Esophagus squamous epithelium (tissue), 5 donors: ENCODE results near the gene ARHGAP35. TPM values are rescaled to one million over a fixed set of nuclear protein-coding genes. Genes with fewer than 3 reads are reported as not detected.

Experiments
- DNase-seq: peaks from one replicate; lab custom pipeline; 2025; lab: John Stamatoyannopoulos, UW
- H3K27ac ChIP-seq, 4 donors: fragments of 200-600 bp; sonication (generic); one replicate each; pipeline ENCODE4 v1.5.1; 2016 to 2019; ENCODE audit warnings: mild to moderate bottlenecking in 1 of 4
- H3K27me3 ChIP-seq, 4 donors: fragments of 200-600 bp; sonication (generic); 1 replicate in 3 of 4; 2 replicates in 1 of 4; pipeline versions ENCODE4 v1.5.1 to v1.6.0; 2017 to 2021; ENCODE audit warnings: antibody characterized with exemption in 1 of 4
- H3K36me3 ChIP-seq, 3 donors: fragments of 200-600 bp; sonication (generic); one replicate each; pipeline ENCODE4 v1.5.1; 2016 to 2019
- H3K4me1 ChIP-seq, 3 donors: fragments of 200-600 bp; sonication (generic); one replicate each; pipeline ENCODE4 v1.5.1; 2017 to 2019
- H3K4me3 ChIP-seq, 4 donors: fragments of 200-600 bp; sonication (generic); 1 replicate in 3 of 4; 2 replicates in 1 of 4; pipeline ENCODE4 v1.5.1; 2016 to 2019; ENCODE audit warnings: mild to moderate bottlenecking in 2 of 4, moderate library complexity in 1 of 4
- H3K9me3 ChIP-seq, 3 donors: fragments of 200-600 bp; sonication (generic); one replicate each; pipeline ENCODE4 v1.5.1; 2016 to 2019
- CTCF ChIP-seq, 6 experiments: fragments of 450-650 bp in 4 of 6; fragments of 200-600 bp in 2 of 6; sonication (generic) in 2 of 6; IDR thresholded peaks; one replicate each; pipeline ENCODE4 v1.5.1; 2016 to 2019; ENCODE audit warnings: antibody characterized with exemption in 6 of 6, mild to moderate bottlenecking in 4 of 6, moderate library complexity in 4 of 6
- POLR2A ChIP-seq, 4 donors: fragments of 450-650 bp; IDR thresholded peaks; one replicate each; pipeline ENCODE4 v1.6.1; 2017; ENCODE audit warnings: antibody characterized with exemption in 4 of 4, mild to moderate bottlenecking in 4 of 4, moderate library complexity in 3 of 4
- WGBS, 2 donors: methylation state at CpG; one replicate each; pipeline ENCODE4 v1.1.5; 2018; 5-methylcytosine and 5-hydroxymethylcytosine counted together
- intact Hi-C: fragments of 100-400 bp; cut with DNase I; formaldehyde crosslinking; loops from one replicate; pipeline ENCODE4 v1.15.0; 2022
- total RNA-seq, 4 donors: library from RNA; depleted of rRNA; stranded (reverse); fragments of >200 nt; gene quantifications; one replicate each; pipeline ENCODE4 v1.1.0, GENCODE V29; 2016
- donor health status: DM: yes; HTN: yes; CAD: no.

The ARHGAP35 gene
- total RNA-seq, 4 donors from 2014 or later: 28.6 to 41.6 (median 32.1) TPM

DNA sequence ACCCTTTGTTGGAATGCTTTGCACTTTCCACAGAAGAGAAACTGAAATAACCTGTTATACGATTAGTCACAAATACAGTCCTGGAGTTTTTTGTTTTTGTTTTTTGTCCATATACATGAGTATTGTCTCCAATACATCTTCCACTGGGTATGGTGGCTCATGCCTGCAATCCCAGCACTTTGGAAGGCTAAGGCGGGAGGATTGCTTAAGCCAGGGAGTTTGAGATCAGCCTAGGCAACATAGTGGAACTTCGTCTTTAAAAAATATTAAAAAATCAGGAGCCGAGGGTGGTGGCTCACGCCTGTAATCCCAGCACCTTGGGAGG is 35.1 kb upstream of the ARHGAP35 start:
- TF ChIP-seq POLR2A (IDR thresholded peaks at IDR 0.05): no peak
- TF ChIP-seq CTCF (IDR thresholded peaks at IDR 0.05): no peak
- H3K36me3 ChIP-seq: no peaks in the 10 kb centered on the region
- 52 to 66% methylated on average over 5 of the region's 5 CpGs for WGBS, 2 donors
- H3K4me1 ChIP-seq: peaks cover 0 to 59% (median 19%) of the 10 kb centered on the region in 3 donors
- peak overlapping the region in 2 of 4 donors; percentile 26 to 50 for H3K27ac ChIP-seq
- H3K9me3 ChIP-seq: no peaks in the 10 kb centered on the region
- intact Hi-C loops: no loop called here
- DNase-seq: no peak
- H3K27me3 ChIP-seq: no peaks in the 10 kb centered on the region
- no peak overlapping the region for H3K4me3 ChIP-seq

DNA sequence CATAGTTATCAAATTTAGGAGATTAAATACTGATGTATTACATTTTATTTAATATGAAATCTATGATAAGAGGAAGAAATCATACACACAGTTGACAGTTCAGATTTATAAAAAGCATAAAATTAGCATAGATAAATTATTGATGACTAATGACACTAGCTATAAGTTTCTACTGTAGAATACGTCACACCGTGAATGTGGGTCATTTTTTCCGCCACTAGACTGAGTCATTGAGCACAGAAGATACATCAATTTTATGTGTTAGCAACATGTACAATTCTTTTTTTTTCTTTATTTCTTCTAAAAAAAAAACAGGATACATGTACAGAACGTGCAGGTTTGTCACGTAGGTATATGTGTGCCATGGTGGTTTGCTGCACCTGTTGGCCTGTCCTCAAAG is 32.3 kb upstream of the ARHGAP35 start:
- intact Hi-C loops: no loop called here
- DNase-seq: no peak
- 46 to 51% methylated on average over 5 of the region's 5 CpGs for WGBS, 2 donors
- Histone ChIP-seq H3K4me3 (no peak overlapping the region), H3K36me3 (no peaks in the 10 kb centered on the region), H3K4me1 (peaks cover 0 to 34% (median 4%) of the 10 kb centered on the region in 3 donors), H3K27ac (no peak overlapping the region), H3K27me3 (no peaks in the 10 kb centered on the region), H3K9me3 (no peaks in the 10 kb centered on the region)
- TF ChIP-seq POLR2A (IDR thresholded peaks at IDR 0.05): no peak
- TF ChIP-seq CTCF (IDR thresholded peaks at IDR 0.05): no peak

GRCh38 chr19:46830864-46831263 is 29.9 kb upstream of the ARHGAP35 start:
- Histone ChIP-seq H3K9me3 (no peaks in the 10 kb centered on the region), H3K27me3 (no peaks in the 10 kb centered on the region), H3K4me1 (peaks cover 0 to 26% (median 4%) of the 10 kb centered on the region in 3 donors), H3K27ac (no peak overlapping the region), H3K36me3 (no peaks in the 10 kb centered on the region), H3K4me3 (no peak overlapping the region)
- intact Hi-C loops: no loop called here
- 81 to 82% methylated on average over 2 of the region's 2 CpGs for WGBS, 2 donors
- no peak for DNase-seq
- TF ChIP-seq POLR2A (IDR thresholded peaks at IDR 0.05) (no peak), CTCF (IDR thresholded peaks at IDR 0.05) (no peak)

DNA sequence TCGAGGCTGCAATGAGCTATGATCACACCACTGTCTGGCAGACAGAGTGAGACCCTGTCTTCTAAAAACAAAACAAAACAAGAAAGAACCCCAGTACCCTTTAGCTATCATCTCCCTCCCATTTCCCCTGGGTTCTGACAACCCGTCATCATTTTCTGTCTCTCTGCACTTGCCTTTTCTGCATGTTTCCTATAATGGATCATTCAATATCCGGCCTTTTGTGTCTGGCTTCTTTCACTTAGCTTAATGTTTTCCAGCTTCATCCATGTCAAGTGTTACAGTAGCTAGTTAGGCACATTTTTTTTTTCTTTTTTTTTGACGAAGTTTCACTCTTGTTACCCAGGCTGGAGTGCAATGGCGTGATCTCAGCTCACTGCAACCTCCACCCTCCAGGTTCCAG is 26.7 kb upstream of the ARHGAP35 start:
- H3K9me3 ChIP-seq: no peaks in the 10 kb centered on the region
- DNase-seq: no peak
- peaks cover 0 to 24% (median 4%) of the 10 kb centered on the region in 3 donors for H3K4me1 ChIP-seq
- TF ChIP-seq POLR2A (IDR thresholded peaks at IDR 0.05) (no peak), CTCF (IDR thresholded peaks at IDR 0.05) (no peak)
- no peak overlapping the region for H3K4me3 ChIP-seq
- H3K36me3 ChIP-seq: peaks cover 7 to 30% (median 11%) of the 10 kb centered on the region in 3 donors
- no peak overlapping the region for H3K27ac ChIP-seq
- WGBS, 2 donors: 68 to 77% methylated on average over 5 of the region's 5 CpGs
- no peaks in the 10 kb centered on the region for H3K27me3 ChIP-seq
- intact Hi-C loops: no loop called here

- H3K4me3 ChIP-seq: no peak overlapping the region
Measured at GRCh38 chr19:46834984-46835383, 25.8 kb upstream of the ARHGAP35 start.

More at GRCh38 chr19:46834984-46835383, 25.8 kb upstream of the ARHGAP35 start:
- no peaks in the 10 kb centered on the region for H3K27me3 ChIP-seq
- no peaks in the 10 kb centered on the region for H3K9me3 ChIP-seq
- DNase-seq: no peak
- peaks cover 1 to 25% (median 7%) of the 10 kb centered on the region in 3 donors for H3K4me1 ChIP-seq
- 92 to 97% methylated on average over 6 of the region's 6 CpGs for WGBS, 2 donors
- intact Hi-C loops: no loop called here
- H3K27ac ChIP-seq: no peak overlapping the region
- no peak for TF ChIP-seq CTCF (IDR thresholded peaks at IDR 0.05)
- TF ChIP-seq POLR2A (IDR thresholded peaks at IDR 0.05): no peak
- peaks cover 7 to 39% (median 11%) of the 10 kb centered on the region in 3 donors for H3K36me3 ChIP-seq
